ENCODE data around the gene CIAO2A.

DNA sequence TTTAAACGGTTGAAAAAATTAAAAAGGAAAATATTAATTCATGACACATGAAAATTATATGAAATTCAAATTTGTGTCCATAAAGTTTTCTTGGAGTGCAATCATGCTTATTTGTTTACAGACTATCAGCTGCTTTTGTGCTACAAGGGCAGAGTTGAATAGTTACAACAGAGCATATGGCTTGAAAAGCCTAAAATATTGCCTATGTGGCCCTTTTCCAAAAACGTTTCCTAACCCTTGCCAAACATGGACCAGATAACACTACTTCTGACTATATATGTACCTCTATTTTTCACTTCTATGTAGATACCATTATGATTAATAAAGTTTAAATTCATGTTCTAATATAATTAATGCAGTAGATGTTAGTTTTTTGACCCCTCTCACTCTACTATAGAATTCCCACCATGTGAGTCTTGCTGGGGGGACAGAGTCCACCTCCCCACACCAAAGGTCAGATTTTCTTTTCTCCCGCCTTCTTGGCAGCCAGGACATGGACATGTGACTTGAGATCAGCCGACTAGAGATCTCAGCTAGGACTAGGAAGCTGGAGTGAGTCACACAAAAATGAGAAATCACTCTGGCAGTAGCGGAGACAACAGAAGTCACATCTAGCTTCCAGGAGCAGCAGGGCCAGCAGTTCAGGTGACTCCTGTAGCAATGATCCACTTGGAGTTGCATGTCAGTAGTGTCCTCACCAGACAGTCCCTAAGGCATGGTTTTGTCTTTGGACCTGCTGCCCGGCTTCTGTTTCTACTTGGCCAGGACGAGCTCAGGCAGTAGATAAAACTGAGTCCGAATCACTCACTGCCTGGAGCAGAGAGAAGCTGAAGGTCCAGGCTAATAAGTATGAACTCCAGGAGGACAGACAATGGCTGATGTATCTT is 22.4 kb downstream of the CIAO2A start:
- TF ChIP-seq CTCF (IDR thresholded peaks at IDR 0.05; ENCODE audit: low read length): no peak
- TF ChIP-seq EZH2phosphoT487 (IDR thresholded peaks at IDR 0.05; ENCODE audit: low read length): no peak
- TF ChIP-seq EZH2 (optimal IDR thresholded peaks at IDR 0.05; ENCODE audit: low read depth, low read length): no peak

Data from MM.1S (cell line).